HG02943 (cell line): ENCODE data around the gene HSDL2.
"Not testable (repeated sequence)": the region's sequence is repeated elsewhere in the genome, so short reads cannot be mapped to it uniquely, and the experiment has no call there.

ENCODE experiments used
- ATAC-seq: cut with Tn5 transposase; IDR thresholded peaks from one replicate; pipeline ENCODE4 v1.9.1; 2021; ENCODE audit warnings: mild to moderate bottlenecking, low read depth, moderate library complexity; ENCODE audit not compliant: unreplicated experiment

HSDL2 gene

GRCh38 chr9:112365257-112365656 is 14.7 kb upstream of the HSDL2 start:
- ATAC-seq = not testable (repeated sequence)

- no peak for ATAC-seq
Observed at GRCh38 chr9:112366591-112366990, 13.3 kb upstream of the HSDL2 start.

DNA sequence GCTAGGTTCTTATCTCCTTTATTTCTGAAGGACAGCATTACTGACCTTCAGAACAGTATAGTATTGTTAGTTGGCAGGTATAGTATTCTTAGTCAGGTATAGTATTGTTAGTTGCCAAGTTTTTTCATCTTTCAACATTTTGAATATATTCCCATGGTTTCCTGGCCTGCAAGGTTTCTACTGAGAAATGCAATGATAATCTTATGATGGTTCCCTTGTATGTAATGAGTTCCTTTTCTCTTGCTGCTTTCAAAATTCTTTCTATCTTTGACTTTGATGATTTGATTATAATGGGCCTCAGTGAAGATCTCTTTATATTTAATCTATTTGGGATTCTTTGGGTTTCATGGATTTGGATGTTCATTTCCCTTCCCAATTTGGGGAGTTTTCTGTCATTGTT is 12.4 kb upstream of the HSDL2 start:
- ATAC-seq = no peak

GRCh38 chr9:112369817-112370216 is 10.1 kb upstream of the HSDL2 start:
- ATAC-seq = no peak

- ATAC-seq = no peak
Observed at GRCh38 chr9:112371060-112371459, 8.8 kb upstream of the HSDL2 start.

- not testable (repeated sequence) for ATAC-seq
Observed at GRCh38 chr9:112373666-112374065, 6.2 kb upstream of the HSDL2 start.

DNA sequence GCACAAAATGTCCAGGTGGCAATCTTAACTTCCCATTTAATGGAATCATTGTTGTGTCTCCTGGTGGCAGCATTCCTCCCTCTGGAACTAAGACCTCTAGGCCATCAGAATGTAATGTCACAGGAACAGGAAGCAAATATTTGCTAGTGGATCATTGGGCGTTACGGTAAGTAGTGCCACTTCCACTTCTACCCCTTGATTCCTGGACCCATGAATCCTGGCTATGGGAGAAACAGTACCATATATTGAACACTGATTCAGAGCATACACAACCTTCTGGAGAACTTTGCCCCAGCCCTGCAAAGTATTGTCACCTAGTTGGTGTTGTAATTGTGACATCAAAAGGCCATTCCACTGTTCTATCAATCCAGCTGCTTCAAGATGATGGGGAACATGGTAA is 5.7 kb upstream of the HSDL2 start:
- not testable (repeated sequence) for ATAC-seq

DNA sequence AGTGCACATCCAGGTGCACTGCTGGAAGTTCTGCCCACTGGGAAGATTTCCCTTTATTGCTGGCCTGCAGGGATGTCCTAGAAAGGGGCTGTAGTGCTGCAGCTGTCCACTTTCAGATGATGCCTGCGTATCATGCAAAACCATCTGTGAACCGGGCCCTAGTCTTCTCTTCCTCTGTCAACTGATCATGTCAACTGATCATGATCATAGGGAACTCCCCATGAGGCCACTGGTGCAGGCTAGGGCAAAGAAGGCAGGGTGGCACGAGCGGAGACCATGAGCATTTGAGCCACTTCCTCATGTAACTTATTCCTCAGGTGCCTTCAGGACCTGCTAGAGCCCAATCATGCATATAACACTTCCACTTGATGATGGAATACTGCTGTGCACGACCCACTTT is 4.5 kb upstream of the HSDL2 start:
- ATAC-seq = no peak

GRCh38 chr9:112377087-112377486 is 2.8 kb upstream of the HSDL2 start:
- no peak for ATAC-seq

DNA sequence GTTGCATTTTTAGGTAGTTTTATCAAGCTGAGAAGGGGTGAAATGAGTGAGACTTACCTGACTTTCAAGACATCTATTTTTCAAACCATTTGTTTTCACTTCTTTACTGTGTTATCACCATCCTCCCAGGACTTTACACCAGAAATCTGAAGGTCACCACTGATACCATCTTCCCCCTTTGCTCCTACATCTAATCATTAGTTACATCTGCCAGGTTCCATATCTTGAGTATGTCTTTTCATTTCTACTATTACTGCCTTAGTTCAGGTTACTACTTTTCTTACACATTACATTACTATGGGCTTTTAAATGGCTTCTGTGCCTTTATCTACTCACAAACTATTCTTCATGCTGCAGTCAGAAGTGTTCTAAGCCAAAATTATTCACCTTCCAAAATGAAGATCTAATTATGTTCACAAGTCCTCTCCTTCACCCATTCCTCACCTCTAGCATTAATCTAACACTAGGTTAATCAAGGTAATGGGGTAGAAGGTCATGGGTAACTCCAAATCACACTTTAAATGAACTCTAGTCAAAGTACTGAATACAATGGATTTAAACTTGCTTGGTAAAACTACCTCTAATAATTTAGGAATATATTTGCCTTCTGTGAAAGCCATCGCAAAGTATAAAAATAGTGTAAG is 2.1 kb upstream of the HSDL2 start:
- no peak for ATAC-seq

DNA sequence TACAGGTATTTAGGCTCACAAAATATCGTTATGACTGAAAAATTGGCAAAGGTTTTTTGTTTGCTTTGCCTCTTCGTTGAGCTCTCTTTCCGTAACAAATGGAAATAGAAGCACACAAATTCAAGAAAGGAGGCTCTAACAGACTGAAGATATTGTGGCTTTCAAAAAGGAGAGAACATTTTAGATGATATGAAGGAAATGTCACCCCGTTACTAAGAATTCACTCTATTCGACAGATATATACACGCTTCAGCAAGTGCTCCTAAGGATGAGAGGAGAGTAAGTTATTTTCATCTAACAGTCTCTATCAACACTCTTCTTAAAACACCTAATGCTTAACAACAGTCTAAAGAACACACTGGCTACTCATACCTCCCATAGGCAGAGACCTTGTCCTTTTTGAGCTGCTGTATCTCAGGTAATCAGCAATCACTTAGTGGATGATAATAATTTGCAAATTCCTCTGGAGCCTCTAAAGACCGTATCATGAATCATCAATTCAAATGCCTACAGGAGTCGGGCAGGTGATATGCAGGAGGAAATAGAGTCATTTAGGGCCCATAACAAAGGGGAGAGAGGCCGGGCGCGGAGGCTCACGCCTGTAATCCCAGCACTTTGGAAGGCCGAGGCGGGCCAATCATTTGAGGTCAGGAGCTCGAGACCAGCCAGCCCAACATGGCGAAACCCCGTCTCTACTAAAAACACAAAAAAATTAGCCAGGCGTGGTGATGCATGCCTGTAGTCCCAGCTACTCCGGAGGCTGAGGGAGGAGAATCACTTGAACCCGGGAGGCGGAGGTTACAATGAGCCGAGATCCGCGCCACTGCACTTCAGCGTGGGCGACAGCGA is 1.4 kb upstream of the HSDL2 start:
- peak; percentile 10 for ATAC-seq

GRCh38 chr9:112379177-112380101 is 469 bp upstream of the HSDL2 start:
- peak; percentile 85 for ATAC-seq

GRCh38 chr9:112380825-112381221 is 915 bp downstream of the HSDL2 start:
- ATAC-seq = no peak

GRCh38 chr9:112382066-112382465 is 2.2 kb downstream of the HSDL2 start:
- ATAC-seq = no peak

DNA sequence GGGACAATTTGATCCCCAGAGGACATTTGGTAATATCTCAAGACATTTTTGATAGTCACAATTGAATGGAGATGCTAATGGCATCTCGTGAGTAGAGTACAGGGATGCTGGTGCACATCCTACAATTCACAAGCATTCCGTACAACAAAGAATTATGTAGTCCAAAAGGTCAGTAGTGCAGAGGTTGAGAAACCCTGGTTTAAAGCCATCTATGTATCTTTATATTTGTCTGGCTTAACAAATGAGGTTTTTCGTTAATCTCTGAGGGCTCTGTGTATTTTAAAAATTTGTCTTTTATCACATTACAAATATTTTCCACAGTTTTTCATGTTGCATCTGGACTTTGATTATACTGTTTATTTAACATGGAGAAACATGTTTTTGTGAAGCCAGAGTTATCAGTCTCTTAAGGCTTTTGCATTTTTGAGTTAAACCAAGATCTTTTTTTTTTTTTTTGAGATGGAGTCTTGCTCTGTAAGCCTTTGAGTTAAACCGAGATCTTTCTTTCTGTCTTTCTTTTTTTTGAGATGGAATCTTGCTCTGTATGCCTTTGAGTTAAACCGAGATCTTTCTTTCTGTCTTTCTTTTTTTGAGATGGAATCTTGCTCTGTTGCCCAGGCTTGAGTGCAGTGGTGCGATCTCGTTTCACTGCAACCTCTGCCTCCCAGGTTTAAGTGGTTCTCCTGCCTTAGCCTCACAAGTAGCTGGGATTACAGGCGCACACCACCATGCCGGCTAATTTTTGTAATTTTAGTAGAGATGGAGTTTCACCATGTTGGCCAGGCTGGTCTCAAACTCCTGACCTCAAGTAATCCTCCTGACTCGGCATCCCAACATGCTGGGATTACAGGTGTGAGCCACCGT is 2.8 kb downstream of the HSDL2 start:
- ATAC-seq = no peak

- no peak for ATAC-seq
Observed at GRCh38 chr9:112384219-112384618, 4.3 kb downstream of the HSDL2 start.

GRCh38 chr9:112384690-112385089 is 4.8 kb downstream of the HSDL2 start:
- no peak for ATAC-seq

DNA sequence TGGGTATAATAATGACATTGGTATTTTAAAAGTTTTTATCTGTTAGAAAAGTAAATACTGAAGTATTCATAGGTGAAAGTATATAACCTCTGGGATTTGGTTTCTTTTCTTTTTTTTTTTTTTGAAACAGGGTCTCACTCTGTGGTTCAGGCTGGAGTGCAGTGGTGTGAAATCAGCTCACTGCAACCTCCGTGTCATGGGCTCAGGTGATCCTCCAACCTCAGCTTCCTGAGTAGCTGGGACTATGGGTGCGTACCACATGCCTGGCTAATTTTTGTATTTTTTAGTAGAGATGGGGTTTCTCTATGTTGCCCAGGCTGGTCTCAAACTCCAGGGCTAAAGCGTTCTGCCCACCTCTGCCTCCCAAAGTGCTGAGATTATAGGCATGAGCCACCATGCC is 7.2 kb downstream of the HSDL2 start:
- no peak for ATAC-seq

GRCh38 chr9:112389897-112390296 is 10.0 kb downstream of the HSDL2 start:
- not testable (repeated sequence) for ATAC-seq

DNA sequence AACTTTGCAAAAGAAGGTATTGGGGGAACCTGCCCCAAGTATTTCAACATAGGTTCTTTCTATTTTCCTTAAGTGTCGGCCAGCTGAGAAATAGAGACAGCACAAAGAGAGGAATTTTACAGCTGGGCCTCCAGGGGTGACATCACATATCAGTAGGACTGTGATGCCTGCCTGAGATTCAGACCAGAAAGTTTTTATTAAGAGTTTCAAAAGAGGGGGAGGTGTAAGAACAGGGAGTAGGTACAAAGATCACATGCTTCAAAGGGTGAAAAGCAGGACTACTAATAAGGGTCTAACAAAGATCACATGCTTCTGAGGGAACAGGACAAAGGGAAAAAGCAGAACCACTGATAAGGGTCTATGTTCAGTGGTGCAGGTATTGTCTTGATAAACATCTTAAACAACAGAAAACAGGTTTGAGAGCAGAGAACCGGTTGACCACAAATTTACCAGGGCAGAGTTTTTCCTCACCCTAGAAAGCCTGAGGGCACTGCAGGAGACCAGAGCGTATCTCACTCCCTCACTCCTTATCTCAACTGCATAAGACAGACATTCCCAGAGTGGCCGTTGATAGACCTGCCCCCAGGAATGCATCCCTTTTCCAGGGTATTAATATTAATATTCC is 12.1 kb downstream of the HSDL2 start:
- not testable (repeated sequence) for ATAC-seq
